Hematopoietic multipotent progenitor cell treated with erythropoietin and hydrocortisone succinate and interleukin-3 and kit ligand, for 4 days (in vitro differentiated cells): ENCODE measurements around the gene TIGD1.
A peak's percentile ranks its signal among the peaks of the same experiment; 100 is the strongest.
"Not testable (repeated sequence)": the region's sequence is repeated elsewhere in the genome, so short reads cannot be mapped to it uniquely, and the experiment has no call there.

Source experiments
- DNase-seq: peaks from one replicate; pipeline ENCODE4 v3.0.0-alpha.2; 2015

The TIGD1 gene

GRCh38 chr2:232550354-232551249 is at the start of gene TIGD1, which contains the start of gene EIF4E2:
TSS of gene TIGD1 (minus strand) at chr2:232550557. CDS start at chr2:232549882, 675 bp downstream.
TSS of gene EIF4E2 (plus strand) at chr2:232550689. CDS start at chr2:232550725, 36 bp downstream.
- peak; percentile 97 for DNase-seq

- DNase-seq: no peak
Observed at GRCh38 chr2:232598293-232598692, 47.9 kb upstream of the TIGD1 start.

GRCh38 chr2:232597362-232598079 is 47.2 kb upstream of the TIGD1 start:
- no peak for DNase-seq

- DNase-seq: no peak
Observed at GRCh38 chr2:232593982-232594381, 43.6 kb upstream of the TIGD1 start.

- DNase-seq: no peak
Observed at GRCh38 chr2:232592772-232593395, 42.5 kb upstream of the TIGD1 start.

- no peak for DNase-seq
Observed at GRCh38 chr2:232588680-232589585, 38.6 kb upstream of the TIGD1 start.

GRCh38 chr2:232588031-232588430 is 37.7 kb upstream of the TIGD1 start:
- DNase-seq: no peak

- DNase-seq: no peak
Observed at GRCh38 chr2:232587512-232587911, 37.2 kb upstream of the TIGD1 start.

GRCh38 chr2:232586943-232587505 is 36.7 kb upstream of the TIGD1 start:
- DNase-seq: no peak

GRCh38 chr2:232584238-232584637 is 33.9 kb upstream of the TIGD1 start:
- no peak for DNase-seq

- DNase-seq: no peak
Observed at GRCh38 chr2:232581725-232582124, 31.4 kb upstream of the TIGD1 start.

- no peak for DNase-seq
Observed at GRCh38 chr2:232580648-232580981, 30.3 kb upstream of the TIGD1 start.

GRCh38 chr2:232578626-232579025 is 28.3 kb upstream of the TIGD1 start:
- no peak for DNase-seq

GRCh38 chr2:232577841-232578240 is 27.5 kb upstream of the TIGD1 start:
- no peak for DNase-seq

GRCh38 chr2:232576995-232577394 is 26.6 kb upstream of the TIGD1 start:
- no peak for DNase-seq

GRCh38 chr2:232575404-232575746 is 25.0 kb upstream of the TIGD1 start:
- DNase-seq: no peak

GRCh38 chr2:232574674-232575403 is 24.5 kb upstream of the TIGD1 start:
- no peak for DNase-seq

GRCh38 chr2:232573771-232574435 is 23.5 kb upstream of the TIGD1 start:
- DNase-seq: no peak

GRCh38 chr2:232573042-232573441 is 22.7 kb upstream of the TIGD1 start:
- no peak for DNase-seq

- DNase-seq: no peak
Observed at GRCh38 chr2:232571026-232571474, 20.7 kb upstream of the TIGD1 start.

- DNase-seq: not testable (repeated sequence)
Observed at GRCh38 chr2:232570481-232570880, 20.1 kb upstream of the TIGD1 start.
